ENCODE results near the gene ZNF710.

Gene ZNF710

DNA sequence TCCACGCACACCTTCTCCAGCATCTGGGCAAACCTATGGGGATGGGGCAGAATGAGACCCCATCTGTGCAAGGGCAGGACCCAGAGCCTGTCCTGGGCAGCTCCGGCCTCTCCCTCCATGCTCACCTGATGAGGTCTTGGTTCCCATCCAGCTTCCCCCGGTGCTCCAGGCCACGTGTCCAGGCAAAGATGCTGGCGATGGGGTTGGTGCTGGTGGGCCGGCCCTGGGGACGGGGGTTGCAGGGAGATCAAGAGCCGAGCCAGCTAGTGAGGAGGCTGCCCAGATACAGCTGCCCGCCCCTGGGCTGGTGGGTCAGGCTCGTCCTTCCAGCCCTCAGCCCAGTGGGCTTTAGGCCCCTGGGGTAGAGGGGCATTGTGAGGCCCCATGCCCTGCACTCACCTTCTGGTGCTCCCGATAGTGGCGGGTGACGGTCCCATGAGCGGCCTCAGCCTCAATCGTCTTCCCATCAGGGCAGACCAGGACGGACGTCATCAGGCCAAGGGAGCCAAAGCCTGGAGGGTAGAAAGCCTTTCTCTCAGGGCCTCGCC lies 83.8 kb downstream of the ZNF710 start:
- H3K27me3 Mint-ChIP-seq = no peaks in the 10 kb centered on the region
- H3K36me3 Mint-ChIP-seq = peaks cover 34 to 61% of the 10 kb centered on the region in 2 donors
- H3K4me1 Mint-ChIP-seq = peaks cover 4 to 9% of the 10 kb centered on the region in 2 donors
- ATAC-seq (replicated peaks) = no peak
- peak overlapping the region; percentile 66 for H3K27ac Mint-ChIP-seq
- no peaks in the 10 kb centered on the region for H3K9me3 Mint-ChIP-seq
- no peak overlapping the region for H3K4me3 Mint-ChIP-seq
- DNase-seq = no peak

DNA sequence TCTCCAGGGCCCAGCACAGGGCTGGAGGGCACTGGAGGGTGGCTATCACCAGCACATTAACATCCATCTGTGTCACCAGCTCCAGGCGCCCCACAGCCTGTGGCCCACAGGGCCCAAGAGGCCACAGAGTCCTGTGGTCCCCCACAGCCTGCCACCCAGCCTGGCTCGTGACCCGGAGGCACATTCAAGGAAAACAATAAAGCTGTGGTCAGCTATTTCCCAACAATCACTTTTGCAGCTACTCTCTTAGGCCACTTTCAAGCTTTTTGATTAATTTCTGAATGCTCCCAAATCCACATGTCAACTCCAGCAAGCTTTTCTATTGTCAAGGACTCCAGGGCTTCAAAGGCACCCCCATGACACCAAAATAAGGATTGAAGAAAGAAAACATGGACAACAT lies 84.4 kb downstream of the ZNF710 start:
- H3K27me3 Mint-ChIP-seq = no peaks in the 10 kb centered on the region
- ATAC-seq (replicated peaks) (no peak), DNase-seq (no peak)
- no peaks in the 10 kb centered on the region for H3K9me3 Mint-ChIP-seq
- no peak overlapping the region for H3K27ac Mint-ChIP-seq
- peaks cover 35 to 61% of the 10 kb centered on the region in 2 donors for H3K36me3 Mint-ChIP-seq
- peaks cover 4 to 9% of the 10 kb centered on the region in 2 donors for H3K4me1 Mint-ChIP-seq
- H3K4me3 Mint-ChIP-seq = no peak overlapping the region

GRCh38 chr15:90086868-90087268 lies 85.7 kb downstream of the ZNF710 start:
- ATAC-seq (replicated peaks) (peak; percentile 80 to 84), DNase-seq (peak; percentile 35)
- no peaks in the 10 kb centered on the region for H3K9me3 Mint-ChIP-seq
- no peak overlapping the region for H3K4me3 Mint-ChIP-seq
- H3K27me3 Mint-ChIP-seq = no peaks in the 10 kb centered on the region
- H3K27ac Mint-ChIP-seq = peak overlapping the region; percentile 3
- H3K4me1 Mint-ChIP-seq = peaks cover 7 to 9% of the 10 kb centered on the region in 2 donors
- H3K36me3 Mint-ChIP-seq = peaks cover 35 to 58% of the 10 kb centered on the region in 2 donors

DNA sequence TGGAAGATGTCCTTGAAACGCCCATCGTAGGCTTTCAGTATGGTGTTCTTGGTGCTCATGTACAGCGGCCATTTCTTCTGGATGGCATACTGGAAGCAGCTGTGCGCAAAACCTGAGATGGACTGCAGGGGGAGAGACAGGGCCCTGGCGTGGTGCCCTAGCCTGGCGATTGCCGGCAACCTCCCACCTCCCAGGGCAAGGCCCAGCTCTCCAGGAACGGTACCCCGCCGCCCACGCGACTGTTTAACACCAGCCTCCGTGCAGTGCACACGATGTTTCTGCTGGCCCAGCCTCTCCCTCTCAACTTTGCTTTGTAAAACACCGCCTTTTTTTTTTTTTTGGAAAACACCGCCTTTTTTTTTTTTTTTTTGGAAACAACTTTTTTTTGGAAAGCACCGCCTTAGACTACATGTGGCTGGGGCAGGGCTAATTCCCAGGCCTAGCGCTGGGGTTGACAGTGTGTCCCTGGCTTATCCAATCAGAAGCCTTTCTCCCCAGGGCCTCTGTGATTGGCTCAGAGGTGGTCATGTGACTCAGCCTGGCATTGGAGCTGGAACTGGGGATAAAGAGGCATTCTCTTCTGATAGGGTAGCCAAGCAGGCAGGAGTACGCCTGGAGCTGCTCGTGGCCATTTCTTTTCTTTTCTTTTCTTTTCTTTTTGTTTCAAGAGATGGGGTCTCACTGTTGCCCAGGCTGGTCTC lies 86.5 kb downstream of the ZNF710 start:
- H3K36me3 Mint-ChIP-seq = peaks cover 35 to 59% of the 10 kb centered on the region in 2 donors
- H3K4me3 Mint-ChIP-seq = no peak overlapping the region
- peak; percentile 60 to 63 for ATAC-seq (replicated peaks)
- H3K27me3 Mint-ChIP-seq = no peaks in the 10 kb centered on the region
- H3K4me1 Mint-ChIP-seq = peaks cover 9 to 14% of the 10 kb centered on the region in 2 donors
- DNase-seq = no peak
- H3K27ac Mint-ChIP-seq = peak overlapping the region; percentile 59
- no peaks in the 10 kb centered on the region for H3K9me3 Mint-ChIP-seq

- DNase-seq = no peak
- H3K4me1 Mint-ChIP-seq = peaks cover 11 to 12% of the 10 kb centered on the region in 2 donors
- no peaks in the 10 kb centered on the region for H3K27me3 Mint-ChIP-seq
- no peak overlapping the region for H3K4me3 Mint-ChIP-seq
- ATAC-seq (replicated peaks) = no peak
- no peak overlapping the region for H3K27ac Mint-ChIP-seq
- H3K36me3 Mint-ChIP-seq = peaks cover 26 to 50% of the 10 kb centered on the region in 2 donors
- H3K9me3 Mint-ChIP-seq = no peaks in the 10 kb centered on the region
Measured at GRCh38 chr15:90090226-90090848, 89.2 kb downstream of the ZNF710 start.

GRCh38 chr15:90091156-90091931 lies 90.2 kb downstream of the ZNF710 start:
- Mint-ChIP-seq H3K36me3 (peaks cover 29 to 48% of the 10 kb centered on the region in 2 donors), H3K9me3 (no peaks in the 10 kb centered on the region), H3K4me3 (no peak overlapping the region), H3K27me3 (no peaks in the 10 kb centered on the region), H3K27ac (no peak overlapping the region), H3K4me1 (peaks cover 18% of the 10 kb centered on the region in 2 donors)
- ATAC-seq (replicated peaks) (no peak), DNase-seq (no peak)

DNA sequence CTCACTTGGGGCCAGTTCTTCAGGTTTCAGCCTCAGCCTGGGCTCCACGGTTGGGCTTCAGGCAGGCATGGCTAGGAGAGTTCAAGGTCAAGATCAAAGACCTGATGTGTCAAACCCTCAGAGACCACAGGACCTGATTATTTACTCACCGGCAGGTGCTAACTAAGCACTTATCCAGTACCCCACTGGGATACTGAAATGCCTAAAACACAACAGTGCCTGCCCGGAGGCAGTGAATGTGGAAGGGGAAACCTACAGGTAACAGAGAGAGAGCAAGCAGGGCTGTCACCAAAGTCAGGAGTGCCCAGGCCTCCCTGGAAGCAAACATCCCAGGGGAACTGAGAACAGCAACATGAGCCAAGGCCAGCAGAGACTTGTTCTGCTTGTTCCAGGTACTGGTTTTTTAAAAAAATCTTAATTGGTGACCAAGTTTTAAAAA lies 94.4 kb downstream of the ZNF710 start:
- H3K4me1 Mint-ChIP-seq = peaks cover 41 to 60% of the 10 kb centered on the region in 2 donors
- ATAC-seq (replicated peaks) = no peak
- H3K36me3 Mint-ChIP-seq = peaks cover 8 to 36% of the 10 kb centered on the region in 2 donors
- no peak overlapping the region for H3K27ac Mint-ChIP-seq
- H3K9me3 Mint-ChIP-seq = no peaks in the 10 kb centered on the region
- H3K27me3 Mint-ChIP-seq = no peaks in the 10 kb centered on the region
- H3K4me3 Mint-ChIP-seq = no peak overlapping the region
- no peak for DNase-seq

- peak; percentile 45 for DNase-seq
- Mint-ChIP-seq H3K36me3 (peaks cover 3 to 25% of the 10 kb centered on the region in 2 donors), H3K9me3 (no peaks in the 10 kb centered on the region), H3K4me3 (peak overlapping the region; percentile 0 to 60), H3K4me1 (peaks cover 41 to 65% of the 10 kb centered on the region in 2 donors), H3K27ac (peak overlapping the region; percentile 2), H3K27me3 (no peaks in the 10 kb centered on the region)
- ATAC-seq (replicated peaks) = peak; percentile 77
Measured at GRCh38 chr15:90097475-90097874, 96.4 kb downstream of the ZNF710 start.

DNA sequence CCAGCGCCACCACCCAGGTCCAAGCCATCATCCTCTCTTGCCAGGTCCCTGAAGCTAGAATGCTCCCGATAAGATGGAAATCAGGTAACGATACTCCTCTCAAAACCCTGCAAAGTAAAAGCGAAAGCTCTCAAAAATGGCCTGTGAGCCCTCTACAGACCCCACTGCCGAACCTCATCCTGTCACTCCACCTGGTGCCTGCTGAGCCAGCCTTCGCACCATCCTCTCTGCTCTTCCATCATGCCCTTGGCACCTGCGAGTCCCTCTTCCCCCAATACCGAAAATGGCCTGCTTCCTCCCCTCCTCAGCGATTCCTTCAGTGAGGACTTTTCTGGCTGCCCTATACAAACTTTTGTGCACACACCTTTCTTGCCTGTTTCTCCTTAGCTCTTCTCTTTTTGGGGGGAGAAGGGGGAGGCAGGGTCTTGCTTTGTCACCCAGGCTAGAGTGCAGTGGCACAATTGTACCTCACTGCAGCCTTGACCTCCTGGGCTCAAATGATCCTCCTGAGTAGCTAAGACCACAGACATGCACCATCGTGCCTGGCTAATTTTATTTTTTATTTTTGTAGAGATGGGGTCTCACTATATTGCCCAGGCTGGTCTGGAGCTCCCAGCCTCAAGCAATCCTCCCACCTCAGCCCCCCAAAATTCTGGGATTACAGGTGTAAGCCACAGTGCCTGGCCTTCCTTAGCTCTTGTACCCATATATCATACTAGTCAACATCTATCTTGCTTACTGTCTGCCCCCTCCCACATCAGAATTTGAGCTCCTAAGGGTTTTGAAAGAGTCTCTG lies 98.1 kb downstream of the ZNF710 start:
- H3K36me3 Mint-ChIP-seq = peaks cover 3 to 23% of the 10 kb centered on the region in 2 donors
- H3K27me3 Mint-ChIP-seq = no peaks in the 10 kb centered on the region
- H3K9me3 Mint-ChIP-seq = no peaks in the 10 kb centered on the region
- ATAC-seq (replicated peaks) = no peak
- peak overlapping the region; percentile 89 for H3K27ac Mint-ChIP-seq
- H3K4me3 Mint-ChIP-seq = peak overlapping the region; percentile 31 to 48
- no peak for DNase-seq
- H3K4me1 Mint-ChIP-seq = peaks cover 41 to 70% of the 10 kb centered on the region in 2 donors

- Mint-ChIP-seq H3K9me3 (no peaks in the 10 kb centered on the region), H3K27ac (peak overlapping the region; percentile 89), H3K36me3 (peaks cover 3 to 22% of the 10 kb centered on the region in 2 donors), H3K4me3 (peak overlapping the region; percentile 89 to 91), H3K27me3 (no peaks in the 10 kb centered on the region), H3K4me1 (peaks cover 39 to 68% of the 10 kb centered on the region in 2 donors)
- DNase-seq (no peak), ATAC-seq (replicated peaks) (no peak)
Measured at GRCh38 chr15:90099868-90100831, 99.0 kb downstream of the ZNF710 start.

DNA sequence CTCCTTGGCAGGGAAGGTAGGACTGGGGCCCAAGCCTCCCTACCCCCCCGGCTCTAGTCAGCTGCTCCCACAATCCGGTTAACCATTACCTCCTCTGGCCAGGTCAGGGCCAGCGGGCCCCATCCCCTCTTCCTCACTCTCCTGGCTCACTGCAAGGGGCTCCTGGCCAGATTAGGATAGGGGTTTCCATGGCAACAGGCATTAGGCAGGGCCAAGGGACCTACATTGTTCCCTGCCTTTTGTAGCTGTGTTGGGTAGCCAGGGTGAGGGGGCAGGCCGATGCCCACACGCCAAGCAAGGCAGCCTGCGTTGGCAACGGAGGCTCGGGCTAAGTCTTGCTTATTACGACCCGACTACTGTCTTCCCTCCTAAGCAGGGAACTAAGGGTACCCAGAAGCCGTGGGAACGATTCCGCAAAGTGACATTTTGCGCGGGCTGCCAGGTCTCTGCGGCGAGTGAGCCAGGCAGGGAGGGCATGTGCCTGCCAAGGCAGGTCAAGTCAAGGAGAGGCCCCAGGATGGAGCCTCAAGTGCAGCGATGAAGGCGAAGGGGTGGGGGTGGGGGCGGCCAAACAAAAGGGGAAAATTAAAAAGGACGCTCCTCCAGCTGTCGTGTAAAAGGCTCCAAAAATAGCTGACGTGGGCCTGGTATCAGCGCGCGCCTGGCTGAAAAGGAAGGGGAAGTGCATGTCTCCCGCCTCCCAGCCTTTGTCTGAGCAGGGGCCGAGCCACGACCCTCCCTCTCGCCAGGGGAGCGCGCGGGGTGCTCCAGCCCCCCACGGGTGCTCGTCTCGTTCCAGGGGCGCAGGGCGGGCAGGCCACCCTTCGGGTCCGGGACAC lies 100.2 kb downstream of the ZNF710 start:
- peaks cover 32 to 61% of the 10 kb centered on the region in 2 donors for H3K4me1 Mint-ChIP-seq
- DNase-seq (peak; percentile 22), ATAC-seq (replicated peaks) (peak; percentile 26 to 33)
- H3K36me3 Mint-ChIP-seq = peaks cover 0 to 15% of the 10 kb centered on the region in 2 donors
- peak overlapping the region; percentile 56 for H3K27ac Mint-ChIP-seq
- no peaks in the 10 kb centered on the region for H3K9me3 Mint-ChIP-seq
- H3K4me3 Mint-ChIP-seq = peak overlapping the region; percentile 89 to 91
- no peaks in the 10 kb centered on the region for H3K27me3 Mint-ChIP-seq
